22Rv1 (cell line): Measurements from ENCODE around the gene TRAPPC4.

Experiments
- ZFX ChIP-seq: fragments of 450-650 bp; IDR thresholded peaks from 2 replicates; pipeline ENCODE4 v1.6.1; 2017; ENCODE audit warnings: antibody characterized with exemption, borderline replicate concordance
- TF ChIP-seq, protein P1 (sequence below): fragments of 450-650 bp; IDR thresholded peaks from 2 replicates; pipeline ENCODE4 v1.5.1; 2017; ENCODE audit warnings: mild to moderate bottlenecking

DNA sequence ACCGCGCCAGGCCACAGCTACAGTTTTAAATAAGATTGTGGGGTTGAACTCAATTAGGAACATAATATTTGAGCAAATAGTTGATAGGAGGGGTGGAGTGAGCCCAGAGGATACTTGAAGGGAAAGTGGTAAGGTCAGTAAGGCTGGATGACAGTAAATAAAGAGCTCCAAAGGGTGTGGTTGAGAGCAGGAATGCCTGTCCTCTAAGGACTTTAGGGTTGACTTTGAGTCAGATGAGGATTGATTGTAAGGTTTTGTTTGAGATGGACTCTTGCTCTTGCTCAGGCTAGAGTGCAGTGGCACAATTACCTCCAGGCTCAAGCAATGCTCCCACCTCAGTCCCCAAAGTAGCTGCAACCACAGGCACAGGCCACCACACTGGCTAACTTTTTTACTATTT lies 44.6 kb upstream of the TRAPPC4 start:
- TF ChIP-seq, protein P1, sequence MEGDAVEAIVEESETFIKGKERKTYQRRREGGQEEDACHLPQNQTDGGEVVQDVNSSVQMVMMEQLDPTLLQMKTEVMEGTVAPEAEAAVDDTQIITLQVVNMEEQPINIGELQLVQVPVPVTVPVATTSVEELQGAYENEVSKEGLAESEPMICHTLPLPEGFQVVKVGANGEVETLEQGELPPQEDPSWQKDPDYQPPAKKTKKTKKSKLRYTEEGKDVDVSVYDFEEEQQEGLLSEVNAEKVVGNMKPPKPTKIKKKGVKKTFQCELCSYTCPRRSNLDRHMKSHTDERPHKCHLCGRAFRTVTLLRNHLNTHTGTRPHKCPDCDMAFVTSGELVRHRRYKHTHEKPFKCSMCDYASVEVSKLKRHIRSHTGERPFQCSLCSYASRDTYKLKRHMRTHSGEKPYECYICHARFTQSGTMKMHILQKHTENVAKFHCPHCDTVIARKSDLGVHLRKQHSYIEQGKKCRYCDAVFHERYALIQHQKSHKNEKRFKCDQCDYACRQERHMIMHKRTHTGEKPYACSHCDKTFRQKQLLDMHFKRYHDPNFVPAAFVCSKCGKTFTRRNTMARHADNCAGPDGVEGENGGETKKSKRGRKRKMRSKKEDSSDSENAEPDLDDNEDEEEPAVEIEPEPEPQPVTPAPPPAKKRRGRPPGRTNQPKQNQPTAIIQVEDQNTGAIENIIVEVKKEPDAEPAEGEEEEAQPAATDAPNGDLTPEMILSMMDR = no peak
- no peak for TF ChIP-seq ZFX
